GM21619 (cell line): ENCODE results near the gene FA2H.
"Not testable (repeated sequence)": the region's sequence is repeated elsewhere in the genome, so short reads cannot be mapped to it uniquely, and the experiment has no call there.

Experiments used
- ATAC-seq: cut with Tn5 transposase; IDR thresholded peaks from one replicate; pipeline ENCODE4 v1.9.1; 2021; ENCODE audit not compliant: unreplicated experiment

FA2H gene

GRCh38 chr16:74774223-74775139 lies at the start of gene FA2H:
FA2H (minus strand) TSS chr16:74774820; CDS start chr16:74774755, 65 bp downstream.
- ATAC-seq: peak; percentile 78

- no peak for ATAC-seq
Measured at GRCh38 chr16:74817851-74818250, 43.2 kb upstream of the FA2H start.

- peak; percentile 99 for ATAC-seq
Measured at GRCh38 chr16:74813109-74813641, 38.6 kb upstream of the FA2H start.

GRCh38 chr16:74811911-74812310 lies 37.3 kb upstream of the FA2H start:
- no peak for ATAC-seq

- ATAC-seq: not testable (repeated sequence)
Measured at GRCh38 chr16:74811216-74811615, 36.6 kb upstream of the FA2H start.

GRCh38 chr16:74807052-74807646 lies 32.5 kb upstream of the FA2H start:
- ATAC-seq: no peak

GRCh38 chr16:74800216-74800871 lies 25.7 kb upstream of the FA2H start:
- no peak for ATAC-seq

GRCh38 chr16:74797414-74797813 lies 22.8 kb upstream of the FA2H start:
- no peak for ATAC-seq

- no peak for ATAC-seq
Measured at GRCh38 chr16:74795104-74795503, 20.5 kb upstream of the FA2H start.

- ATAC-seq: no peak
Measured at GRCh38 chr16:74794668-74795067, 20.0 kb upstream of the FA2H start.

GRCh38 chr16:74793571-74793970 lies 19.0 kb upstream of the FA2H start:
- ATAC-seq: no peak

- ATAC-seq: no peak
Measured at GRCh38 chr16:74792225-74792624, 17.6 kb upstream of the FA2H start.

- ATAC-seq: not testable (repeated sequence)
Measured at GRCh38 chr16:74791749-74792148, 17.1 kb upstream of the FA2H start.

GRCh38 chr16:74788108-74788507 lies 13.5 kb upstream of the FA2H start:
- no peak for ATAC-seq

GRCh38 chr16:74785031-74785430 lies 10.4 kb upstream of the FA2H start:
- ATAC-seq: no peak

- no peak for ATAC-seq
Measured at GRCh38 chr16:74778646-74779045, 4.0 kb upstream of the FA2H start.

- ATAC-seq: no peak
Measured at GRCh38 chr16:74776926-74777325, 2.3 kb upstream of the FA2H start.

GRCh38 chr16:74775255-74775654 lies 635 bp upstream of the FA2H start:
- ATAC-seq: no peak

- ATAC-seq: no peak
Measured at GRCh38 chr16:74773446-74774222, 986 bp downstream of the FA2H start.

- ATAC-seq: peak; percentile 77
Measured at GRCh38 chr16:74771656-74772315, 2.8 kb downstream of the FA2H start.
